GM18951 (cell line): ENCODE measurements around the gene HOXA3.

Source experiments
- POLR2A ChIP-seq: IDR thresholded peaks from 4 replicates; pipeline ENCODE4 v1.6.1; 2011; ENCODE audit warnings: mild to moderate bottlenecking; ENCODE audit not compliant: insufficient read length, insufficient read depth; ENCODE audit errors: extremely low read depth
- in situ Hi-C: fragments of 300-500 bp; cut with MboI; formaldehyde crosslinking; loops from one replicate; pipeline ENCODE4 v1.12.0; 2022; ENCODE audit warnings: low sequenced_read_pairs, mixed read lengths, inconsistent platforms; ENCODE audit not compliant: unreplicated experiment

The HOXA3 gene

GRCh38 chr7:27130540-27131389 is 21.6 kb downstream of the HOXA3 start, which contains the start of gene HOXA4:
TSS of gene HOXA4 (minus strand) at chr7:27130757. CDS start at chr7:27130733, 24 bp downstream.
- in situ Hi-C loops, result no loop called here

GRCh38 chr7:27129729-27130539 is 22.4 kb downstream of the HOXA3 start:
- in situ Hi-C loops, result no loop called here
- no peak for TF ChIP-seq POLR2A

More at GRCh38 chr7:27130540-27131389, 21.6 kb downstream of the HOXA3 start, which contains the start of gene HOXA4:
- TF ChIP-seq POLR2A, result peak; percentile 43

- no peak for TF ChIP-seq POLR2A
- in situ Hi-C loops, result no loop called here
Observed at GRCh38 chr7:27128776-27129728, 23.3 kb downstream of the HOXA3 start.

GRCh38 chr7:27128034-27128433 is 24.3 kb downstream of the HOXA3 start:
- in situ Hi-C loops, result no loop called here
- no peak for TF ChIP-seq POLR2A

- in situ Hi-C loops, result no loop called here
- TF ChIP-seq POLR2A, result no peak
Observed at GRCh38 chr7:27126596-27127327, 25.6 kb downstream of the HOXA3 start.

- in situ Hi-C loops, result no loop called here
- TF ChIP-seq POLR2A, result no peak
Observed at GRCh38 chr7:27125986-27126394, 26.4 kb downstream of the HOXA3 start.

- in situ Hi-C loops, result no loop called here
- no peak for TF ChIP-seq POLR2A
Observed at GRCh38 chr7:27124902-27125689, 27.3 kb downstream of the HOXA3 start.

GRCh38 chr7:27124096-27124901 is 28.1 kb downstream of the HOXA3 start:
- in situ Hi-C loops, result no loop called here
- TF ChIP-seq POLR2A, result no peak

GRCh38 chr7:27123477-27124053 is 28.8 kb downstream of the HOXA3 start:
- in situ Hi-C loops, result no loop called here
- TF ChIP-seq POLR2A, result no peak

GRCh38 chr7:27123007-27123476 is 29.3 kb downstream of the HOXA3 start:
- no peak for TF ChIP-seq POLR2A
- in situ Hi-C loops, result no loop called here
